NCI-H1694 treated with DMSO at 0.1 percent for 48 hours (cell line): ENCODE data around the gene GDF15.

ENCODE experiments used
- DNase-seq: peaks from one replicate; lab custom pipeline; 2025; lab: John Stamatoyannopoulos, UW

The GDF15 gene

DNA sequence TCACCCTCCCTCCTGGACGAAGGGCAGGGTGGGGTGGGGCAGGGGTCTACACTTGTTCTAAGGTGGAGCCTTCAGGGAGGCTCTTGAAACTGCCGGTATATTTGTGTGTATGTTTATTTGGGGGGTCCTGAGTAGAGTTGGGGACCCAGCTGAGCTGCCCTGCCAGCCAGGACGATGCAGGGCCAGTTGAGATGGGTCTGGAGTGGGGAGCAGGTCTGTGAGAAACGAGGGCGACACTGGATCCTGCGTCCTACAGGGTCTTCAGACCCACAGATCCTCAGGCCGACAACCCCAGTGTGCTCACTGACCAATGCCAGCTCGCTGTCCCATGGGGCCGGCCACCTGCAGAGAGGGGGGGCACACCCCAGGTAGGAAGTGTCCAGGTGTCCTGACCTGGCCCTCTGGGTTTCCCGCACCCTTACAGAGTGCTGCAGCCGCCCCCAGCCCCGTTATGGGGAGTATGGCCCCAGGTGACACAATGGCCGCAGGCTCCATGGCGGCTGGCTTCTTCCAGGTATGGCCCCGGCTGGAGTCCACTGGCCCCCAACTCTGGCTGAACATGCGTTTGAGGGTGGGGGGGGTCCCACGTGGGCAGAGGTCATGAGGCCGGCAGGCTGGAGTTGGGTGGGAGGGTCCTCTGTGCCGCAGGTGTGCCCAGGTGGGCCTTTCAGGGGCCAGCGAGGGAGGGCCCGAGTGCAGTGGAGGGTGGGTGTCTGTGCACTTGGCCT, 44.6 kb downstream of the GDF15 start:
- no peak for DNase-seq

DNA sequence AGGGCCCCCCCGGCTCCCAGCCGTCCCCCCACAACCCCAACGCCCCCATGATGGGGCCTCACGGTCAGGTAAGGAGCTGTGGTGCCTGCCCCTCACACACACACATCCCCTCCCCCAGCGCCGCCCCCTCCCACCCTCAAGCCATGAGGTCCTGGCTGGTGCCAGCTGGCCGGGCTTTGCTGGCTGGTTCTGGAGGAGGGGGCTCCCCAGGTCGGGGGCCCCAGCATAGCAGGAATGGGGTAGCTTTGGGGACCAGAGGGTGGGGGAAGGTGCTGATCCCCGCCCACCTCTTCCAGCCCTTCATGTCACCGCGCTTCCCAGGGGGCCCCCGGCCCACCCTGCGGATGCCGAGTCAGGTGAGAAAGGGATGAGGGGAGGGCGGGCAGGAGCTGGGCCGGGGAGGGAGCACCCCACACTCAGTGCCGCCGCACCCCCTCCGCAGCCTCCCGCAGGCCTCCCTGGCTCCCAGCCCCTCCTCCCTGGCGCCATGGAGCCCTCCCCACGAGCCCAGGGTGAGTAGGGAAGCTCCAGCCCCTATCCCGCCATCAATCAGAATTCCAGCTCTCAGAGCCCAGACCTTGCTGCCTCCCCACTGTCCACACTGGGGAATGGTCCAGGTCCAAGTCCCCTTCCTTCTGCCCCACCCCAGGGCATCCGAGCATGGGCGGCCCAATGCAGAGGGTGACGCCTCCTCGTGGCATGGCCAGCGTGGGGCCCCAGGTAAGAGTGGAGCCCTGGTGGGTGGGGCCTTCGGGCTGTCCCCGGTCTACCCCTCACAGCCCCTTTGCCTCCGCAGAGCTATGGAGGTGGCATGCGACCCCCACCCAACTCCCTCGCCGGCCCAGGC, 45.6 kb downstream of the GDF15 start:
- DNase-seq: no peak

DNA sequence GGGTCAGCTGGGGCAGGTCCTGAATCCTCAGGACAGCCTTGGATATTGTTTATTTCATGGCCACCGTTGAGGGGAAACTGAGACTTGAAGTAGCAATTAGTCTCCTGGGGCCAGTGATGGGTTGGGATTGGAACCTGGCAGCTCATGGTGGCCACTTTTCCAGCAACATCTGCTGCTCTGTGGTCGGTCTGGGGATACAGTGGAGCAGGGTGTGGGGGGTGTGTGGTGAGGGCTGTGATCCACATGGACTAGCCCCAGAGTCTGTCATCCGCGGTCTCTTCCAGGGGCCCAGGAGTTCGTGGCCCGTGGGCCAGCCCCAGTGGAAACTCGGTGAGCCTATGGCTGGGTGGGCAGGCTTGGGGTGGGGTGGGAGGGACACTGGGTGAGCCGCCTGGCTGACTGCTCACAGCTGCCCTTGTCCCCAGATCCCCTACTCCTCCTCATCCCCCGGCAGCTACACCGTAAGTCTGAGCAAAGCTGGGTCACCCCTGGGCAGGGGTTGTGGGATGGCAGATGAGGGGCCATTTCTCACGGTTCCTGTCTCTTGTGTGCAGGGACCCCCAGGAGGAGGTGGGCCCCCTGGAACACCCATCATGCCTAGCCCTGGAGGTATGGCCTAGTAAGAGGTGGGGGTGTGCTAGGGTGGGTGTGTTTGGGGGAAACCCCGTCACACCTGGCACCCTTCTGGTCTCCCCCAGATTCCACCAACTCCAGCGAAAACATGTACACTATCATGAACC, 46.5 kb downstream of the GDF15 start:
- DNase-seq: no peak

DNA sequence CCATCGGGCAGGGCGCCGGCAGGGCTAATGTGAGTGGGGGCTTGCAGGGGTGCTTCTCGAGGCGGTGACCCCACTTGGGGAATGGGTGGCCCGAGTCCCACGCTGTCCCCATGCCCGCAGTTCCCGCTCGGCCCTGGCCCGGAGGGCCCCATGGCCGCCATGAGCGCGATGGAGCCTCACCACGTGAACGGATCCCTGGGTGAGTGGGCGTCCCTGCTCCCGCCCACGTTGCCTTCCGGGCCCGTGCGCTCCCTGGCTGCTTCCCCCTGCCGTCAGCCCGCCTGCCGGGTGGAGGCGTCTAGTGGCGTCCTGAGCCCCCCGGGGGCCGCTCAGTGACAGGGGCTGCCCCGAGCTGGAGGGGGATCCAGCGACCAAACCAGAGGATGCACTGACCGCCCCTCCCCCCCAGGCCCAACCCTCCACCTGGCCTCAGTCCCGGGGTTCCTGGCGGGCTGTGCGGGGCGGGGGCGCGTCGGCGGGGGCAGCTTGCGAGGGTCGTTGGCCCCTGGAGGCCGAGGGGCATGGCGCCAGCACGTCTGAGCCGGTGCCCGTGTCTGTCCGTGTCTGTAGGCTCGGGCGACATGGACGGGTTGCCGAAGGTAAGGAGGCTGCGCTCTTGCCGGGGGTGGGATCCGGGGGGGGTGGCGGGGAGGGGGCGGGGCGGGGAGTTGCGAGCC, 47.2 kb downstream of the GDF15 start:
- DNase-seq: no peak

DNA sequence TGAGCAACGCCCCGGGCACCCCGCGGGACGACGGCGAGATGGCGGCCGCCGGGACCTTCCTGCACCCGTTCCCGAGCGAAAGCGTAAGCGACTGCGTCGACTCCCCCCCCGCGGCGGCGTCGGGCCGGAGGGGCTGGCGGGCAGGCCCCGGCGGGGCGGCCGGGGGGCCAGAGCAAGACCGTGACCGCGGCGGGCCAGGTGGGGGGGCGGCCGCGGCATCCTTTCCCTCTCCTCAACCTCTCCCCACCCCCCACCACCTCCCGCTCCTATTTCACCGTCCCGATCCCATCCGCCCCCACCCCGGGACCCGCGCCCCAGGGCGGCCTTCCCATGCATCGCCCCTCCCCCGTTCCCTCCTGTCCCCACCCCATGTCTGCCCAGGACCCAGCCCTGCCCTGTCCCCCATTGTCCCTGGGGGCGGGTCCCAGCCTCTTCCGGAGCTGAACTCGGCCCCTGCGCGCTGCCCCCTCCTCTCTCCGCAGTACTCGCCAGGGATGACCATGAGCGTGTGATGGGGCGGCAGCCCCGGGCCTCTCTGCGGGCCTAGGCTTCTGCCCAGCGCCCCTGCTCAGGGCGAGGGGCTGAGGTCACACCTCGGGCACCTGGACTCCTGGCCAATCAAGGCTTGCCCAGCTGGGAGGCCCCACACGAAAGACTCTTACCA, 47.9 kb downstream of the GDF15 start:
- DNase-seq: no peak

DNA sequence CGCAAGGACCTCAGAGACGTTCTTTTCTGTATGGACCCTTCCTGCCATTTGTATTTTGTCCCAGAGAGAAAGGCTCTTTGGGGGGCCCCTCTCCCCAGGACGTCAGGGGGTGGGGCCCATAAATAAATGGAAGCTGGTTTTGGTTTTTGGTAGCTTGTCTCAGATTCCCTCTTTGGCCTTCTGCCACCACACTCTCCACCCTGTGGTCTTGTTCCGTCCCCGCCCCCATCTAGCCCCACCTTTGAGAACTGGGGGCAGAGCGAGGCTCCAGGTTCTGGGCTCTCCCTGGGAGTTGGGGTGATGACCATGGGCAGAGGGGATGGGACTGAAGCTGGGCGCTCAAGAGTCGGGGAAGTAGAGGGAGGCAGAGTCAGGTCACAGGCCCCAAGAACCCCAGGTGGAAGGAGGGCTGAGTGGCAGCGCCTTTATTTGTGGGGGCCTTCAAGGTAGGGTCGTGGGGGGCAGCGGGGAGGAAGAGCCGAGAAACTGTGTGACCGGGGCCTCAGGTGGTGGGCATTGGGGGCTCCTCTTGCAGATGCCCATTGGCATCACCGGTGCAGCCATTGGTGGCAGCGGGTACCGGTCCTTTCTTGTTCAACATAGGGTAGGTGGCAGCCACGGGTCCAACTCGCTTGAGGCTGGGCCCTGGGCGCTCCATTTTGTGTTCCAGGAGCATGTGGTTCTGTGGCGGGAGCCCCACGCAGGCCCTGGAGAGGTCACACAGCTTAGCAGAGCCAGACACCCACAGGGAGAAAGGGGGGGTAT, 48.6 kb downstream of the GDF15 start:
- DNase-seq: no peak

DNA sequence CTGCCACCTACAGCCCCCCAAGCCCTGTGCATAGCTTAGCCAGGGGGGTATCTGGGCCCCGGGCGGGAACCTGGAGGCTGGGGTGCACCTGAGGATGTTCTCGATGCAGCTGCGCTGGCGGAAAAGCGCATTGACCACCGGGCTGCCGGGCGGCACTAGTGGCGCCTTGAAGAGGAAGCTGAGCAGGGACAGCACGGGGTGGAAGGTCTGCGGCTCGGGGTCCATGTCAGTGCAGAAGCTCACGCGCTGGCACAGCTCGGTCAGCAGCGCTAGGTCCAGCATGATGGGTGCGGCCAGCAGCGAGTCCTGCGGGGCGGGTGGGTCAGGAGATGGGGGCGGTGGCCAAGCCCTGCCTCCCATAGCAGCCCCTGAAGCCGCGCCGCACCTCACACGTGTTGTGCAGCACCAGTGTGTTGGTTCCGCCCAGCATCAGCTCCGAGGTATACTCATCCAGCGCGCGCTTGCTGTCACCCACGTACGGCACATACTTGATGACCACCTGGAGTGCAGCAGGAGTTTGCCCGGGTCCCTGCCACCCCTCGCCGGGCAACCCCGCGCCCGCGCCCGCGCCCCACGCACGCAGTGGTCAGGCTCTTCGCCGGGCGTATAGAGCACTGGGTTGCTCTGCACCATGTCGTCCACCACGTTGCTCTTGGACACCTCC, 49.4 kb downstream of the GDF15 start:
- no peak for DNase-seq

DNA sequence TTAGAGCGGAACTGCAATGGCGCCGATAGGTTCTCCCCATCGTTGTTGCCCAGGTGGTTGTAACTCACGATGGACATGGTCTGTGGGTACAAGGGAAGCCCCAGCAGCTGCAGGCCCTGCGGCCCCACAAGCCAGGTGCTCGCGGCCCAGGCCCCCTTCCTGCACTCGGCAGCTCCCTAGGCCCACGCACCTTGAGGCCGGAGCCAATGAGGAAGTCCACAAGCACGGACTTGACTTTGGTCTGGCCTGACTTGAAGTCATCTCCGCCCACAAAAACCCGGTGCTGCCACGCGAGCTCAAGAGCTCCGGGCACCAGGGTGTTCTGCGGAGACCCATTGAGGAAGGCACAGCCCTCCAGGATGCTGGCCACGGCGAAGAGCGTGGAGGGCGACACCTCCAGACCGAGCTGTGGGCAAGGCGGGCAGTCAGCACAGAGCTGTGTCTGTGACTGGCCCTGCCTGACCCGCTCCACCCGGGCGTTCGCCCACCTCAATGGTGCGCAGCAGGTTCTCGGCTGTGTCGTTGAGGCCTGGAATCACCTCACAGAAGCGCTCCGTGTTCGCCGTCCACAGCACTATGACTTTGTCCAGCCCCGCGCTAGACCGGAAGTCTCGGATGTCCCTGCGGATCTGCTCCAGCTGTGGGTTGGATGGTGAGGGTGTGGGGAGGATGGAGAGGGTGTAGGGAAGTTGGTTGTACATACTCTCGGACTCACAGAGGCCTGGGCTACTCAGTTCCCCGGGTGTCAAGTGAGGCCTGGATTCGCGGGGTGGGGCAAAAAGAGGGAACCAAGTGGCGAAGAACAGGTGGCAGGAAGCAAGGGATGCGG, 50.1 kb downstream of the GDF15 start:
- no peak for DNase-seq

DNA sequence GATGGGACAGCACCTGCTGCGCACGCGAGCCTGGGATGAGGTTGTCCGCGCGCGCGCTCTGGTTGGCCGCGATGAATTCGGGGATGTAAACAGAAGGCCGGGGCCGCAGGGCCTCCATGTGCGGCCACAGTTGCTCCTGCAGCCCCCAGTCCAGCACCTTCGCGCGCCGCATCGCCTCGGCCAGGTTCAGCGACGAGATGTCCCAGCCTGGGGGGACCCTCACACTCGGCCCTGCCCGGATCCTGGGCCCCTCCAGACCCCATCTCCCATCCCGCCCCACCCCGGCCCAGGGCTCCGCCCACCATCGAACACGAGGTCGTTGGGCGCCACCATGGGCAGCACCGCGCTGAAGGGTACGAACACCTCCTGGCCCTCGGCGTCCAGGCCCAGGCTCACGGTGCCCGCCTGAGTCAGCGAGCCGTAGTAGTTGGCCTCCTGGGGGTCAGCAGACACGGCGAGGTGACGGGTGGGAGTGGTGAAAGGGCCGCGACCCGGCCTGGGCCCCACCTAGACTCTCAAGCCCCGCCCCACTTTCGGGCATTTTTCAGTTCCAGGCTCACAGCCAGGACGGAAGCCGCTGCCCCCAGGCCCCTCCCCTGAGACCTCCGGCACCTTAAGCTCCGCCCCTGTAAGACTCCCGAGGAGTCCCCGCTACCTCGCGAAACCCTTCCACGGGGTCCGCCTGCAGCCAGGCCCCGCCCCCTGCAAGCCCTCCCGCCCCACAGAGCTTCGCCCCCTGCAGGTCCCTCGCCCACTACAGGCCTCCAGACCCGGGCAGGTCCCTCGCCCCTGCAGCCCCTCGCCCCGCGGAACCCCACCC, 50.9 kb downstream of the GDF15 start:
- DNase-seq: peak; percentile 44

DNA sequence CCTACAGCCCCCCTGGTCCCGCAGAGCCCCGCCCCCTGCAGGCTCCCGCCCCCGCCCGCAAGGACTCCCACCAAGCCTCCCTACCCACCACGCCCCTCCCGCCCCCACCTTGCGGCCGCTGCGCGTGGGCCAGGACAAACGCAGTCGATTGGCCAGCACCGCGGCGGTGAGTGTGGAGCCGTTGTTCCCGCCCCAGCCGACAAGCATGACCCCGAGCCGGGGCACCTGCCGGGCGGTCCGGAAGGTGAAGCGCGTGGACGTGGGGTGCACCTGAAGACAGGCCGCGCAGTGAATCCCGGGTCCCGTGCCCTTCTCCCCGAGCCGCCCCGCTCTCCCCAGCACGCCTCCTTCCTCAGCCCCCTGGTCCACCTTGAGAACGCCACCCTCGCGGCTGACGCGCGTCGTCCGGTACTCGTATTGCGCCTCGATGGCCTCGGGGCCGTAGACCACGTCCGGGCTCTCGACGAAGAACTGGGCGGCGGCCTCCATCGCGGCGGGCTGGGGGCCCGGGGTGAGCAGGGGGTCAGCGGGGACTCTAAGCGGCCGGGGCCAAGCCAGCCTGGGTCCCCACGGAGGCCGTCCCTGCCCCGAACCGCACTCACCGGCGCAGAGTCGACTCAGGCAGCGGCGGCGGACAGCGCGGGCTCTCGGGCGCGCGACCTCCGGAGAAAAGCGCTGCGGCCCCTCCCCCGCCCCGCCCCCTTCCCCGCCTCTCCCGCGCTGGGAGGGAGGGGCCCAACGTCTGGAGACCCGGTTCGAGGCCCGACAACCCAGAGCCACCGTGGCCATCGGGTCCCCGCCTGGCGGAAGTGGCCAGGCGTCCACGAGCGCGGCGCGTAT, 51.8 kb downstream of the GDF15 start, which contains the start of gene ISYNA1:
ISYNA1 (minus strand) TSS at position 643 of the 840 bp plus-strand sequence; CDS start at position 489, 154 bp downstream.
- no peak for DNase-seq

DNA sequence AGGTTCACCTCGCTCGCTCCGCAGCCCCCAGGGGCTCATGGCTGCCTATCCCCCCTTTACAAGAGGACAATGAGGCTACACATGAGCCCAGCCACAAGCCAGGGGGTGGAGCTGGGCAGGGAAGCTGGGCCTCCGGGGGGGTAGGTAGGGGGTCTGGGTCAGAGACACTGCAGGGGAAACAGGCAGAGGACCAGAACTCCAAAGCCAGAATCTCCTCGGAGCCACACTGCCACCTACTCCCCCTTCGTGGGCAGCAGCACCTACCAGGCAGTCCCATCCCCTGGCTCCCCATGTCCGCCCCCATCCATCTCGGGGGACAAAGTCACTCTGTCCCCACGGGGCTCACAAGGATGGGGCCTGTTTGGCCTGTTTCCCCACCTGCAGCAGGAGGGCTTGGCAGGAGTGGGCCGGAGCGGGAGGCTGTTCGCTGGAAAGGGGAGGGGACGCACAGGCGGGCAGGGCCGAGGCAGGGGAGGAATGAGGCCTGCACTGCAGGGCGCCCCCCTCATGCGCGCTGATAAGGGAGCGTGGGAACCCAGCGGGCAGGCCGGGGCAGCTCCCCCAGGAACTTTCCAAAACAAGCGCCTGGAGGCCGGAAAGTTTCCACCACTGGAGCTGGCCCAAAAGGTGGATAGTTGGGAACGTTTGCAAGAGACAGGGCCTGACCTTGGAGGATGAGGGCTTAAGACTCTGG, 52.5 kb downstream of the GDF15 start:
- no peak for DNase-seq
